SK-N-SH (cell line): ENCODE measurements around the gene IL1RL2. TPM values are rescaled to one million over a fixed set of nuclear protein-coding genes. Genes with fewer than 3 reads are reported as not detected.
A peak's percentile ranks its signal among the peaks of the same experiment; 100 is the strongest.

Experiments
- CTCF ChIA-PET: fragments of 300-600, 350-600 bp; formaldehyde crosslinking; extraction: SDS; loops from one replicate; lab custom pipeline; 2021; lab: Yijun Ruan, JAX
- POLR2A ChIA-PET: fragments of 350-600 bp; sonication (Branson Sonifier 250); formaldehyde crosslinking; extraction: SDS; loops from one replicate; lab custom pipeline; 2020; ENCODE audit warnings: antibody characterized with exemption, inconsistent platforms; lab: Yijun Ruan, JAX
- DNase-seq: peaks from one replicate; pipeline ENCODE4 v3.0.0; 2012
- H2AFZ ChIP-seq: fragments of 200-600 bp; sonication (generic); 2 replicates; pipeline ENCODE4 v1.8.1; 2016; ENCODE audit warnings: antibody characterized with exemption, mild to moderate bottlenecking, low read depth
- H3F3A ChIP-seq: fragments of 200-600 bp; sonication (generic); replicated peaks from 2 replicates; pipeline ENCODE3; 2016; ENCODE audit warnings: antibody characterized with exemption, mild to moderate bottlenecking; ENCODE audit not compliant: insufficient read depth
- H3K27ac ChIP-seq, 2 experiments: fragments of 200-500 bp in 1 of 2; fragments of 200-600 bp in 1 of 2; sonication (Bioruptor generic) in 1 of 2; sonication (generic), shearing (Covaris generic) in 1 of 2; 2 replicates each; pipeline versions ENCODE4 v1.5.1 to v1.6.1; 2014 to 2016; ENCODE audit warnings: low read depth in 2 of 2, inconsistent platforms in 1 of 2, low read length in 1 of 2, mild to moderate bottlenecking in 1 of 2, mixed read lengths in 1 of 2
- H3K27me3 ChIP-seq: fragments of 200-600 bp; sonication (generic), shearing (Covaris generic); 2 replicates; pipeline ENCODE4 v1.6.1; 2016; ENCODE audit warnings: mixed run types; ENCODE audit not compliant: insufficient read depth
- H3K36me3 ChIP-seq, 2 experiments: fragments of 200-500 bp in 1 of 2; fragments of 200-600 bp in 1 of 2; sonication (Bioruptor generic) in 1 of 2; sonication (generic) in 1 of 2; replicated peaks in 1 of 2; 2 replicates each; pipeline versions ENCODE3 to v1.5.1; 2014 to 2016; ENCODE audit warnings: low read length in 1 of 2, mild to moderate bottlenecking in 1 of 2; ENCODE audit not compliant: insufficient read depth in 2 of 2, control insufficient read depth in 1 of 2
- H3K4me1 ChIP-seq, 2 experiments: fragments of 200-500 bp in 1 of 2; fragments of 200-600 bp in 1 of 2; sonication (Bioruptor generic) in 1 of 2; sonication (generic), shearing (Covaris generic) in 1 of 2; 2 replicates each; pipeline versions ENCODE4 v1.5.1 to v1.6.1; 2014 to 2016; ENCODE audit warnings: low read depth in 1 of 2, low read length in 1 of 2, mixed run types in 1 of 2; ENCODE audit not compliant: insufficient read depth in 2 of 2, control insufficient read depth in 1 of 2
- H3K4me2 ChIP-seq: fragments of 200-600 bp; sonication (generic), shearing (Covaris generic); 2 replicates; pipeline ENCODE4 v1.6.1; 2017; ENCODE audit warnings: mixed run types
- H3K4me3 ChIP-seq, 2 experiments: fragments of 200-500 bp in 1 of 2; fragments of 200-600 bp in 1 of 2; sonication (Bioruptor generic) in 1 of 2; sonication (generic), shearing (Covaris generic) in 1 of 2; 2 replicates each; pipeline versions ENCODE4 v1.5.1 to v1.8.1; 2014 to 2016; ENCODE audit warnings: low read depth in 2 of 2, inconsistent platforms in 1 of 2, low read length in 1 of 2, mild to moderate bottlenecking in 1 of 2, mixed read lengths in 1 of 2, moderate library complexity in 1 of 2
- H3K79me2 ChIP-seq: fragments of 200-600 bp; sonication (generic); 2 replicates; pipeline ENCODE4 v1.8.1; 2017; ENCODE audit warnings: mild to moderate bottlenecking; ENCODE audit not compliant: insufficient read depth
- H3K9ac ChIP-seq: fragments of 200-600 bp; sonication (generic); 2 replicates; pipeline ENCODE4 v1.6.1; 2017; ENCODE audit warnings: mixed run types
- H3K9me2 ChIP-seq: fragments of 200-600 bp; sonication (generic); 2 replicates; pipeline ENCODE4 v1.6.1; 2017; ENCODE audit warnings: mixed run types
- H3K9me3 ChIP-seq: fragments of 200-600 bp; sonication (generic); 2 replicates; pipeline ENCODE4 v1.6.1; 2017; ENCODE audit warnings: mixed run types, mild to moderate bottlenecking, moderate library complexity
- H4K20me1 ChIP-seq: fragments of 200-600 bp; sonication (generic); 2 replicates; pipeline ENCODE4 v1.6.1; 2017; ENCODE audit warnings: mild to moderate bottlenecking, mixed run types; ENCODE audit not compliant: insufficient read depth
- FOSL2 ChIP-seq: IDR thresholded peaks from 2 replicates; pipeline ENCODE4 v1.4.0; 2012; ENCODE audit warnings: low read depth, mild to moderate bottlenecking, moderate library complexity, borderline replicate concordance
- GATA2 ChIP-seq: sonication (generic); formaldehyde crosslinking; IDR thresholded peaks from 2 replicates; pipeline ENCODE4 v1.5.0; 2020; ENCODE audit warnings: mild to moderate bottlenecking, missing genetic modification reagents
- JUND ChIP-seq: IDR thresholded peaks from 2 replicates; pipeline ENCODE4 v1.4.0; 2012
- MXI1 ChIP-seq: IDR thresholded peaks from 2 replicates; pipeline ENCODE4 v1.6.1; 2012; ENCODE audit warnings: mild to moderate bottlenecking, low read depth, low read length, improper control_type of control experiment
- NFIC ChIP-seq: IDR thresholded peaks from 2 replicates; pipeline ENCODE4 v1.4.0; 2012; ENCODE audit warnings: borderline replicate concordance
- RAD21 ChIP-seq: IDR thresholded peaks from 2 replicates; pipeline ENCODE4 v1.6.1; 2012; ENCODE audit warnings: mild to moderate bottlenecking, low read length
- RCOR1 ChIP-seq: fragments of 150-350 bp; IDR thresholded peaks from 2 replicates; pipeline ENCODE4 v1.6.1; 2017; ENCODE audit warnings: antibody characterized with exemption, low read length
- RFX5 ChIP-seq: IDR thresholded peaks from 2 replicates; pipeline ENCODE4 v1.6.1; 2012; ENCODE audit warnings: mild to moderate bottlenecking, improper control_type of control experiment, low read length
- TAF1 ChIP-seq: IDR thresholded peaks from 2 replicates; pipeline ENCODE4 v1.6.1; 2012; ENCODE audit warnings: low read depth, mild to moderate bottlenecking, low read length, moderate library complexity, borderline replicate concordance
- TCF12 ChIP-seq: IDR thresholded peaks from 2 replicates; pipeline ENCODE4 v1.4.0; 2012
- YY1 ChIP-seq: IDR thresholded peaks from 2 replicates; pipeline ENCODE4 v1.4.0; 2012; ENCODE audit warnings: low read depth, mild to moderate bottlenecking
- WGBS: methylation state at CpG from one replicate; pipeline ENCODE4 v1.1.6; 2017; ENCODE audit warnings: low lambda C conversion rate; 5-methylcytosine and 5-hydroxymethylcytosine counted together
- polyA plus RNA-seq, 3 experiments: library from polyadenylated mRNA; depleted of rRNA; stranded (reverse); fragments of >200 nt; gene quantifications; 2 replicates each; pipeline ENCODE4 v1.2.3, GENCODE V29; 2012

Gene IL1RL2
- polyA plus RNA-seq, 1 of the 3 experiments (the other 2 are of a cell fraction), result 0.05 TPM

DNA sequence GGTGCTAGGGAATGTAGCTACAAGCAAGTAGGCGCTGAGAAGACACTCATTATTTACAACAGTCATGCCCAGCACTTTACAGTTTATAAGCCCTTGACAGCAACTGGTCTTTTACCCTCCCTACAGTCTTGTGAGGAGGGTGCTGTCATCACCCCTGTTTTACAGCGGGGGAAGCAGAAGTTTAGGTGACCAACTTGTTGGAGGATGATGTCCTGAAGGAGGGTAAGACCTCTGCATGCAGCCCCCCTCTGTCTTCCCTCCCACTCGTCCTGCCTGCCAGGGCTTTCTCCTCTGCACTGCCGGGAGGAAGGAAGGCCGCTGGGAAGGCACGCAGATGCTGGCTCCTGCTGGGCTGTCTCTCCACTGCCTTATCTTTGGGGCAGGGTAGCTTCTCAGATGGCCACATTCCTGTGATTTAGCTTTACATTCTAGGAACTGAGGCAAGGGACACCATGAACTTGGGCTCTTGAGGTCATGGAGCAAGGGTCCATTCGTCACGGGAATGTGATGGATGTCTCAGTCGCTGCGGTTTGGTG, 43.3 kb upstream of the IL1RL2 start:
- peak overlapping the region; percentile 82 for H3K4me2 ChIP-seq
- peak overlapping the region; percentile 58 to 72; a peak in 3 of 4 replicates for H3K4me3 ChIP-seq
- H3K9me2 ChIP-seq, result no peaks in the 10 kb centered on the region
- H3K36me3 ChIP-seq, result peaks cover 0 to 10% of the 10 kb centered on the region in 2 experiments
- H3K9ac ChIP-seq, result peak overlapping the region; percentile 69
- H3K27me3 ChIP-seq, result no peaks in the 10 kb centered on the region
- H3K79me2 ChIP-seq, result peaks cover 6% of the 10 kb centered on the region; the same call in 1 of the 2 replicates
- no peaks in the 10 kb centered on the region for H3F3A ChIP-seq
- TF ChIP-seq MXI1, result no peak
- POLR2A ChIA-PET, result no interaction called here
- 57% methylated on average over 10 of the region's 10 CpGs for WGBS
- CTCF ChIA-PET, result interaction anchor here (1.2 kb wide), 1 partner anchor 123 kb away, joined by 4 read pairs; no protein-coding TSS in a partner anchor
- H4K20me1 ChIP-seq, result no peaks in the 10 kb centered on the region
- H3K4me1 ChIP-seq, result peaks cover 0 to 15% of the 10 kb centered on the region in 2 experiments; a peak in 2 of 4 replicates
- no peak for DNase-seq
- no peaks in the 10 kb centered on the region for H3K9me3 ChIP-seq
- H3K27ac ChIP-seq, result peak overlapping the region in 1 of 2 experiments; percentile 55; a peak in 1 of 4 replicates
- H2AFZ ChIP-seq, result no peak overlapping the region

- Histone ChIP-seq H2AFZ (no peak overlapping the region), H3K27ac (peak overlapping the region in 1 of 2 experiments; percentile 55; a peak in 1 of 4 replicates), H3K4me1 (peaks cover 0 to 15% of the 10 kb centered on the region in 2 experiments; a peak in 2 of 4 replicates), H3F3A (no peaks in the 10 kb centered on the region), H3K4me3 (peak overlapping the region in 1 of 2 experiments; percentile 72; a peak in 1 of 4 replicates), H3K4me2 (peak overlapping the region; percentile 82), H3K9me3 (no peaks in the 10 kb centered on the region), H3K9ac (no peak overlapping the region; the same call in 1 of the 2 replicates), H3K79me2 (peaks cover 6% of the 10 kb centered on the region; the same call in 1 of the 2 replicates), H3K27me3 (no peaks in the 10 kb centered on the region), H3K9me2 (no peaks in the 10 kb centered on the region), H4K20me1 (no peaks in the 10 kb centered on the region), H3K36me3 (peaks cover 0 to 10% of the 10 kb centered on the region in 2 experiments)
- no peak for DNase-seq
- 49% methylated on average over 4 of the region's 4 CpGs for WGBS
- TF ChIP-seq TCF12 (no peak), NFIC (0 out of 2 replicates have a peak, but pooled peaks have one; percentile 14)
- ChIA-PET POLR2A (no interaction called here), CTCF (interaction anchor here (1.2 kb wide), 1 partner anchor 124 kb away, joined by 4 read pairs; no protein-coding TSS in a partner anchor)
Observed at GRCh38 chr2:102144128-102144527, 42.7 kb upstream of the IL1RL2 start.

GRCh38 chr2:102145107-102145506, 41.7 kb upstream of the IL1RL2 start:
- Histone ChIP-seq H3K9me3 (no peaks in the 10 kb centered on the region), H3K9me2 (no peaks in the 10 kb centered on the region), H2AFZ (no peak overlapping the region), H3K27ac (no peak overlapping the region), H3K4me1 (peaks cover 0 to 15% of the 10 kb centered on the region in 2 experiments; a peak in 2 of 4 replicates), H3K9ac (no peak overlapping the region), H3K79me2 (peaks cover 6% of the 10 kb centered on the region; the same call in 1 of the 2 replicates), H4K20me1 (no peaks in the 10 kb centered on the region), H3K4me2 (no peak overlapping the region), H3K27me3 (no peaks in the 10 kb centered on the region)
- no peak for DNase-seq
- TF ChIP-seq TAF1 (no peak), YY1 (no peak), JUND (no peak), RFX5 (no peak), FOSL2 (no peak), RCOR1 (no peak), GATA2 (CRISPR knock-in tag) (no peak), RAD21 (no peak)
- TF ChIP-seq, all 33 proteins: peak for 0
- WGBS, result 55% methylated on average over 4 of the region's 4 CpGs
- Histone ChIP-seq H3K4me3 (no peak overlapping the region), H3F3A (no peaks in the 10 kb centered on the region), H3K36me3 (peaks cover 0 to 10% of the 10 kb centered on the region in 2 experiments)
- ChIA-PET POLR2A (no interaction called here), CTCF (interaction anchor here (0.8 kb wide), 1 partner anchor 10 kb away, joined by 3 read pairs; no protein-coding TSS in a partner anchor)
